Smooth muscle cell of the brain vasculature (primary cell): ENCODE results near the gene ARHGEF33.
"Not testable (repeated sequence)": the region's sequence is repeated elsewhere in the genome, so short reads cannot be mapped to it uniquely, and the experiment has no call there.

Experiments used
- DNase-seq: peaks from one replicate; pipeline ENCODE4 v3.0.0-alpha.2; 2012; ENCODE audit warnings: low read depth, low spot score

The ARHGEF33 gene

GRCh38 chr2:38909872-38910271 lies 20.2 kb downstream of the ARHGEF33 start:
- DNase-seq: no peak

- no peak for DNase-seq
Observed at GRCh38 chr2:38911191-38911590, 21.5 kb downstream of the ARHGEF33 start.

- no peak for DNase-seq
Observed at GRCh38 chr2:38912619-38913018, 22.9 kb downstream of the ARHGEF33 start.

GRCh38 chr2:38922389-38922788 lies 32.7 kb downstream of the ARHGEF33 start:
- DNase-seq: no peak

GRCh38 chr2:38922902-38923301 lies 33.2 kb downstream of the ARHGEF33 start:
- no peak for DNase-seq

- no peak for DNase-seq
Observed at GRCh38 chr2:38925982-38926381, 36.3 kb downstream of the ARHGEF33 start.

- DNase-seq: no peak
Observed at GRCh38 chr2:38930600-38930999, 40.9 kb downstream of the ARHGEF33 start.

- DNase-seq: no peak
Observed at GRCh38 chr2:38932586-38932985, 42.9 kb downstream of the ARHGEF33 start.

GRCh38 chr2:38933653-38934052 lies 44.0 kb downstream of the ARHGEF33 start:
- DNase-seq: no peak

GRCh38 chr2:38934742-38935141 lies 45.1 kb downstream of the ARHGEF33 start:
- no peak for DNase-seq

GRCh38 chr2:38935568-38936172 lies 46.0 kb downstream of the ARHGEF33 start:
- no peak for DNase-seq

GRCh38 chr2:38936516-38936915 lies 46.8 kb downstream of the ARHGEF33 start:
- DNase-seq: not testable (repeated sequence)

GRCh38 chr2:38937548-38937947 lies 47.9 kb downstream of the ARHGEF33 start:
- DNase-seq: no peak

GRCh38 chr2:38940746-38941145 lies 51.1 kb downstream of the ARHGEF33 start:
- no peak for DNase-seq

GRCh38 chr2:38943784-38944183 lies 54.1 kb downstream of the ARHGEF33 start:
- DNase-seq: no peak

- no peak for DNase-seq
Observed at GRCh38 chr2:38945372-38945771, 55.7 kb downstream of the ARHGEF33 start.

- no peak for DNase-seq
Observed at GRCh38 chr2:38945911-38946310, 56.2 kb downstream of the ARHGEF33 start.

- peak; percentile 51 for DNase-seq
Observed at GRCh38 chr2:38947241-38948239, 57.9 kb downstream of the ARHGEF33 start.

- DNase-seq: no peak
Observed at GRCh38 chr2:38948387-38948882, 58.8 kb downstream of the ARHGEF33 start.

- DNase-seq: no peak
Observed at GRCh38 chr2:38948995-38949394, 59.3 kb downstream of the ARHGEF33 start.

- no peak for DNase-seq
Observed at GRCh38 chr2:38951766-38952165, 62.1 kb downstream of the ARHGEF33 start.

- no peak for DNase-seq
Observed at GRCh38 chr2:38957972-38958371, 68.3 kb downstream of the ARHGEF33 start.

- no peak for DNase-seq
Observed at GRCh38 chr2:38959466-38959865, 69.8 kb downstream of the ARHGEF33 start.
